GM18951 (cell line): ENCODE results near the gene FUZ.

Source experiments
- POLR2A ChIP-seq: IDR thresholded peaks from 4 replicates; pipeline ENCODE4 v1.6.1; 2011; ENCODE audit warnings: mild to moderate bottlenecking; ENCODE audit not compliant: insufficient read length, insufficient read depth; ENCODE audit errors: extremely low read depth
- in situ Hi-C: fragments of 300-500 bp; cut with MboI; formaldehyde crosslinking; loops from one replicate; pipeline ENCODE4 v1.12.0; 2022; ENCODE audit warnings: low sequenced_read_pairs, mixed read lengths, inconsistent platforms; ENCODE audit not compliant: unreplicated experiment

Gene FUZ

DNA sequence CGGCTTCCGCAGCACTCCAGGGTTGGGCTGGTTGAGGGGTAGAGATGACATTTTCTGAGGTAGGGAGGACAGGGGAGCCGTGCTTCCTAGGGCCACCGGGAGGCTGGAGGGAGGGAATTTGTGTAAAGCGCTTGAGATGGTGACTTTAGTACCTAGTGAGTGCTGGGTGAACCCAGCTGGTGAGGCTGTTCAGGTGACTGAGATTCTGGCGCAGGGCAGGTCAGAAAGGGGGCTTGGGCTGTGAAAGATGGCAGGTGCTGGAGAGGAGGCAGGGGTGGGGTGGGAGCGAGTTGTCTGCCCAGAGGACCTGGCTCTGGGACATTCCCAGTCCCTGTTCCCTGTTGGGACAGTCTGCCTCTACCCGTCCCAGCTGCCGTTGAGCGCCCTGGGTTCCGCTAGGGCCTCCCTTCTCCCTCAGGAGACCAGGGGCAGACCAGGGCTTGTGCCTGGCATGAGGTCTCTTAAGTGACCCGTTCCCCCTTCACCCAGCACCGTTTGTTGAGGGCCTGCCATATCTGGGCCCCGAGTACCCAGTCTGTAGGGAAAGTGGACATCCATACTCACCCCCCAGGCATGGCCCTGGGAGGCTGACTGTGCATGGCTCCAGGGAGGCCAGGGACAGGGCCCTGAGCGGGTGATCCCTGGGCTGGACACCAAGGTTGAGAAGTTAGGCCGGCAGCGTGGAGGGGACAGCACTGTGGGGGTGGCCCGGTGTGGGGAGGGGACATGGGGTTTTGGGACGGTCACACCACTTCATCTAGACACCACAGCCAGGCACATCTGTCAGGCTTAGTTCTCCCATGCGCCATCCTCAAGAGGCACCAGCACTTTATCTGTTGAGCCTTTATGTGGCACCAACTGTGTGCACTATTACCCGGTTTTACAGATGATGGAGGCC is 42.8 kb upstream of the FUZ start:
- in situ Hi-C loops, result no loop called here
- peak; percentile 26 for TF ChIP-seq POLR2A

DNA sequence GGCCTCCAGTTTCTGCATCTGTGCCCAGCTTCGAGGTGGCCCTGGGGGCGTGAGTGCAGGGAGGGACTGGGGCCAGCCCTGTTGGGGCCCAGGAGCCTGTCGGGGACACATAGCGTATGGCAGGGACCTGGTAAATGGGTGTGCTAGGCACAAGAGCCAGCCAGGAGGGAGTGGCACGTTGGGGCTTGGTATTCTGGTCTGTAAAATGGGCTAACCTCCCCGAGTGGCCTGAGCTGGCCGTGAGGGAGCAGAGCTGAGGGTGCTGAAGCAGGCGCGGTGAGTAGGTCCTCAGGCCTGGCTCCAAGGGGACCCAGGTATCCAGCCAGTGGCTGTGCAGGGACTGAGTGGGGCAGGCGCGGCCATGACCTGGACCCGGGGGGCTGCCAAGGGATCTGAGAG is 42.2 kb upstream of the FUZ start:
- no peak for TF ChIP-seq POLR2A
- in situ Hi-C loops, result no loop called here

DNA sequence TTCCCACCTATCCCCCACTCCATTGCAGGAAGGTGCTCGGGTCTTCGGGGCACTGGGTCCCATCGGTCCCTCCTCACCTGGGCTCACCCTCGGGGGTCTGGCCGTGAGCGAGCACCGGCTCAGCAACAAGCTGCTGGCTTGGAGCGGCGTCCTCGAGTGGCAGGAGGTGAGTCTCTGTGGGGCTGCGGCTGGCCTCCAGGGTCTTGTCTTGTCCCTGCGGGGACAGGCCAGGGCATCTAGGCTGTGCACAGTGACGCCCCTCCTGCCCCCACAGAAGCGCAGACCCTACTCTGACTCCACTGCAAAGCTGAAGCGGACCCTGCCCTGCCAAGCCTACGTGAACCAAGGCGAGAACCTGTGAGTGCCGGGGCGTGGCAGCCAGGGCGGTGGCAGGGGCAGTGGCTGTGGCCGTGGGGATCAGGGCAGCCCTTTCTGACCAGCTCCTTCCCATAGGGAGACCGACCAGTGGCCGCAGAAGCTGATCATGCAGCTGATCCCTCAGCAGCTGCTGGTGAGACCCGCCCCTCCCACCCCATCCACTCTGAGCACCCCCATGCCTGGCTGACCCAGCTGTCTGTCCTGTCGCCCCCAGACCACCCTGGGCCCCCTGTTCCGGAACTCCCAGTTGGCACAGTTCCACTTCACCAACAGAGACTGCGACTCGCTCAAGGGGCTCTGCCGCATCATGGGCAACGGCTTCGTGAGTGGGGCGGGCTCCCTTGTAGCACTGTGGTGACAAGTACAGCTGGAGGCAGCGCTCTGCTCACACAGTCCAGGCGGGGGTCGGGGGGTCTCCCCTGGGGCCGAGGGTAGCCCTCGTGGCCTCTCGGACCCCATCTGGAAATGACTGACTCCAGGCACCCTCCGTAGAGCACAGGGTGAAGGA is 41.5 kb upstream of the FUZ start:
- in situ Hi-C loops, result no loop called here
- TF ChIP-seq POLR2A, result peak; percentile 11

DNA sequence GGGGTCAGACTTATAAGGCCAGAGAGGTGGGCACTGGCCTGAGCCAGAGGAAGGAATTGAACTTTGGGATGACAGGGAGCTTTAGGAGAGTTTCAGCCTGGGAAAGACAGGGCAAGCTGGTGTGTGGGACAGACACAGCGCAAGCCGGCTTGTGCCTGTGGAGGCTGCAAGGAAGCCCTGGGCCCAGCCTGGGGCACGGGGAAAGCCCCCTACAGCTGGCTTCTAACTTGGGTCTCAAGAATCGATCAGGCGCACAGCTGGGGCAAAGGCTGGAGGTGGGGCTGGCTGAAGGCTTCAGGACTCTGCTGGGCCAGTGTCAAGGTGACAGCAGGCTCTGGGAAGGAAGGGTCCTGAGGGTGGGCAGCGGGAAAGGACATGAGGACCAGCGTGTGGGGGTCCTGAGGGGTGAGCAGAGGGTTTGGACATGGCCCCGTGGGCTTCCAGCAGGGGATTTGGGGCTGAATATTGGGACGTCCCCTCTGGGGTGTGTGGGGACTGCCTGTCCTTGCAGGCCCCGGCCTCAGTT is 40.8 kb upstream of the FUZ start:
- in situ Hi-C loops, result no loop called here

DNA sequence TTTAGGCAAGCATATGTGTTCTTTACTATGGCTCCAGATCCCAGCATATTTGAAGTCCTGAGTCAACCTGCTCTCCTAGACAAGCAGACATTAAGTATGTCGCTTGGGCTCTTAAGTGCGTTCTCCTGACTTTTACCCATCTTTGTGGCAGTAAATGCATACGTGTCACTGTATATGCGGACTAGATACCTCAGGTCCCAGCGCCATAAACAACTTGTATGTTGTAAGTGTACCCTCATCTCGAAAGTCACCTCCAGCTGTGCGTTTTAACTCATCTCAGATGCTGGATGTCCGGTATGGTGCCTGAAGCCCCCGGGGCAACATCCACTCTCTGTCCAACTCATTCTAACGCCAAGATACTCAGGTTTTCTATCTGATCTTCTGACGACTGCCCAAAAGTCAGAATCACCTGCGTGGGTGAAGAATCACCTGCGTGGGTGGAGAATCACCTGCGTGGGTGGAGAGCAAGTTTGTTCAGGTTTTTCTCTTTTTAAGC is 39.6 kb upstream of the FUZ start:
- TF ChIP-seq POLR2A, result no peak
- in situ Hi-C loops, result no loop called here

More for the DNA sequence above, 40.8 kb upstream of the FUZ start:
- no peak for TF ChIP-seq POLR2A

DNA sequence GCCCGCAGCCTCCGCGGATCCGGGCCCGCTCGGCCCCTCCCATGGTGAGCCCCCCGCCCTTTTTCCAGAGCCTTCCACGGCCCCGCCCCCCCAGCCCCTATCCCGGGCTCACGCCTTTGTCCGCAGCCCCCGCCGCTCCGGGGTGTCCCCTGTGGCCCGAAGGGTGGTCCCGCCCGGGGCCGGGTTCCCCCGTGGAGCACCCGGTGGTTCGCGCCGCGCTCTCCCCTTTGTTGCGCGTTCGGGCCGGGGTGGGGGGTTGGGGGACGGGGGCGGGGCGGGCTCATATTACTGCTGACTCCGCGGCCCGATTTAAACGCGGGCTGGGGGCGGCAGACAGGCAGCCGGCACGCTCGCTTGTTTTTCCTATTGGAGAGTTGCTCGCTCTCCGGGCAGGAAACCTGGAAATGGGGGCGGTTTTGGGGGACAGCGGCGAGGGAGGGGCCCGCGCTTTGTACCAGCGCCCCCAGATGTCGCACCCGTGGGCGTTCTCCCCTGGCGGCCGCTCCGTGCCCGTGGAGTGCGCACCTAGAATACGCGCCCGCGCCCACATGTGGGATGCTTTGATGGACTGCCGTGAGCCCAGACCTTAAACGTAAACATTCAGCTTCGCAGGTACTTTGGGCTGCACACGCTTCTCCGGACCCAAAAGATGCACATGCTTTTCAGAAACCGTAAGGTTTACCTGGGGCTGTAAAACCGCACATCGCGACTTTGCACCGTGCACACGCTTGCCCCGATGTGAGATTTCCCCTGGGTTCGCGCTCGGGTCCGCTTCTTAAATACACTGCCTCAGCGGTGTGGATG is 38.6 kb upstream of the FUZ start:
- no peak for TF ChIP-seq POLR2A
- in situ Hi-C loops, result no loop called here

DNA sequence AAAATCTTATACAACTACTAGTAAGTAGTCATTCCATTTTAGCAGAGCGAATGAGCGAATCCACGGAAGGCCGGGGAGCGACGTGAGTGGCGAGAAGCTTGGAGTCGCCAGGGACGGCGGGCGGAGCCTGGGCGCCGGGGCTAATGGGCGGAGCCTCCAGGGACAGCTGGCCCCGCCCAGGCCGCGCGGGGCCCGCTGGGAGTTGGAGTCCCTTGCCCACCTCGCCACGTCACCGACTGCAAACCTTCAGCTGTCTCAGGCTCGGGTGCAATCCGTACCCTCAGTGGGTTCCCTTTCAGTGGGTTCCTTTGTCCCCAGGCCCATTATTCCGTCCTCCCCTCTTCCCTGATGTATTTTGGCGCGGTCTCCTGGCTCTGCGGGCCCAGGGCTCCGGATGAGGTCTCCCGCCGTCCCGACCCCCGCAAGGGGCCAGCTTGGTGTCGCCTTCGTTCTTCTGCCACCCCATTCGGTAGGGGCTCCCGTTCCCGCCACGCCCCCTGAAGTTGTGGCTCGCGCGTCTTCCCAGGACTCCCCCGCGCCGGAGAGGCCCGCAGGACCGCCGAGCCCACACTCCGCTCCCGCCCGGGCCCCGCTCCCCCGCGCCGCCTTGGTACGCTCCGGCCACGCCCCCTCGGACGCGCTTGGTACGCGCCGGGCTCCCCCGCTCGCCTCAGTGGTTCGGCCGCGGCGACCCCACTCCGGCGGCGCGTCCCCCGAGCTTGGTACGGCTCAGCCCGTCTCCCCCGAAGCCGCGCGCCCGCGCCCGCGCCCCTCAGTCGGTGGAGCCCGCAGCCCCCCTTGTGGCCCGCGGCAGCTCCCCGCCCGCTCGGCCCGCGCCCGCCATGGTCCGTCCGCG is 37.6 kb upstream of the FUZ start, which contains the start of gene PTOV1:
Gene PTOV1, plus strand, starts transcription at position 673 of the 856 bp plus-strand sequence.
- in situ Hi-C loops, result no loop called here
- TF ChIP-seq POLR2A, result peak; percentile 64

DNA sequence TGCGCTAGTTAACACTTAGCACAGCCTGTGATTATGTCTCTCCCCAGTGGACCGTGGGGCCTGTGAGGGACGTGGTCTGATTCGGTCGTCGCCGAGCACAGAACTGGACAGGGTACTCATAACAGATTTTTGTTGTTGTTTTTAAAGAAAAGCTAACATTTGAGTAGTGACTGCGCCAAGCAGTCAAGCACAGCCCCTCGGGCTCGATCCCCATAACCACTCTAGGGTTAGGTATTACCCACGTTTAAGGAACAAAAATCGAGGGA is 37.1 kb upstream of the FUZ start:
- in situ Hi-C loops, result no loop called here
- no peak for TF ChIP-seq POLR2A

DNA sequence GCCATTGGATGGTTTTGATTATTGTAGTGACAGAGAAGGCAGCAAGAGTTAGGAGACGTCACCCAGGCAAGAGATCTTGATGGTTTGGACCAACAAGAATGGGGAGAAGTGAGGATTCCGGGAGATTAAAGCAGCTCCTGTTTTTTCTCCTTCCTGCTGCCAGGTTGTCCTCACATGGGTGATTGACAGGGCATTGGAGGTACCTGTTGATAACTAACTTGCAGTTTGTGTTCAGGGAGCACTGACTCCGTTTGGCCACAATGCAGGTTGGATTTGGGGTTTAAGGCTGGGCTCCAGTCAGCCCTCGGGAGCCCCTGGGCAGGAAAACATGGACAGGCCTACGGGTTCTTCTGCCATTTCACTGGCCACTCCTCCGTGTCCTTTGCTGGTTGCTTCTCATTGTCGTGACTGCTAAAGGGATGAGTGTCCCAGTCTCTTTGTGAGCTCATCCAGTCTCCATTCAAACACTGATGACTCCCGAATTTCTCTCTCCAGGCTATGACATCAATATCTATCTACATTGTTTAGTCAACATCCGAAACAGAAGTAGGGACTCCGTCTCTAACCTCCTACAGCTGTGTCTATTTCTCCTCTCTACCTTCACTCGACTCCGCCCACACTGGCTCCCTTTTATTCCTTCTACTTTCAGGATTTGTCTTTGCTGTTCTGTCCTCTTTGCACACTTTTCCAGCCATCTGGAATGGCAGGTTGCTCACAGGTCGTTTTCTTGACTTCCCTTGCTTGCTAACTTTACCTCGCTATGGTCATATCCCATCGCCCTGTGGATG is 36.5 kb upstream of the FUZ start:
- in situ Hi-C loops, result no loop called here
- no peak for TF ChIP-seq POLR2A

DNA sequence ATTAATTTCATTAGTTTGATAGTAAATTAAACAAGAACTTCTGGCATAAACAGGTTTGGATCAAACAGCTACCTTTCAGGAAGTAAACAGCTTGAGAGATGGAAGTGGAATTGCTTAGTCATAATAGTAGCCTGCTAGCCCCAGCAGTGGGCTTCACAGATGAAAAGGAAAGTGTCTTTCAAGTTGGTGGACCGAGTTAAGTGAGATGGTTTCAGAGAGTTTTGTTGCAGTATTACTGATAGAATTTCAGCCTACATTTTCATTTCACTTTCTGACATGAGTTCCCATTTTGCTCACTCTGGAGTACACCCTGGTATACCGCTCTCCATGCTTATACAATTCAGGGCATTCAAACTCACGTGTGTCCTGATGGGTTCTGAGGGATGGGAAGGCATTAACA is 35.8 kb upstream of the FUZ start:
- no peak for TF ChIP-seq POLR2A
- in situ Hi-C loops, result no loop called here
